ENCODE results near the gene PNLIPRP1.

The PNLIPRP1 gene

DNA sequence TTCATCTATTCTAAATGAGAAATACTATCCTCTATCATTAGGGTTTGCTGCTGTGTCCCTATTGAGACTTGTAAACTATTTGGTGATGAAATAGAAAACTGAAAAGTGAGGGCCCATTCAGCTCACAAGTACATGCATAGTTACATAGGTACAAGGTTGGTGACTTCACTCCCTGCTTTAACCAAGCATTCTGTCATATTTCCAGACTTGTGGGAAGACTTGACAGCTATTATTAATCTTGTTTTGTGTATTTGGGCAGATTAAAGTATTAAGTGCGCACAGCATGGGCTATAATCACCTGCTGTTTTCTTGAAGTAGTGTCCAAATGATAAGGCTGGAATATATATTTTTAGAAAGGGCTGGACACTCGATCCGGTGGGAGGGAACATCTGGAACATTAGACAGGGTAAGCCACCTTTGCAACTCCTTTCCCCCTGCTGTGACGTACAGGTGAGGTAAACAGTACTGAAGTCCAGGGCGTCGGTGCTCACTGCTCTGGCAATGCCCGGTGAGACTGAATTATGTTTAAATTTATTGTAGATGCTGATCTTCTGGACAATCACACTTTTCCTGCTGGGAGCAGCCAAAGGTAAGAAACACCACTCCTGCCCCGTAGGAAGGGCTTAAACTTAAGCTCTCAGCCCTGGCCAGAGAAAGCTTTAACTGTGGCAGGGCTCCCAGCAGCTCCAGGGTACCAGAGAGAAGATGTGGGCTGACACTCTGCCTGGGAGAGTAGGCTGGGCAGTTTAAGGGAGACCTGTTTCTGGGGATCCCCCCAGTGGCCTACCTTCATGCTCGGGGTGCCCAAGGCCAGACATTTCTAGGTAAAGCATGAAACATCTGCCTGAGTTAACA lies at the start of gene PNLIPRP1:
Gene PNLIPRP1 (plus strand): TSS at position 370 of the 855 bp plus-strand sequence. CDS start 171 bp downstream, at position 541.
- in situ Hi-C loops (cut with MboI; ENCODE audit: low sequenced_read_pairs), result no loop called here

DNA sequence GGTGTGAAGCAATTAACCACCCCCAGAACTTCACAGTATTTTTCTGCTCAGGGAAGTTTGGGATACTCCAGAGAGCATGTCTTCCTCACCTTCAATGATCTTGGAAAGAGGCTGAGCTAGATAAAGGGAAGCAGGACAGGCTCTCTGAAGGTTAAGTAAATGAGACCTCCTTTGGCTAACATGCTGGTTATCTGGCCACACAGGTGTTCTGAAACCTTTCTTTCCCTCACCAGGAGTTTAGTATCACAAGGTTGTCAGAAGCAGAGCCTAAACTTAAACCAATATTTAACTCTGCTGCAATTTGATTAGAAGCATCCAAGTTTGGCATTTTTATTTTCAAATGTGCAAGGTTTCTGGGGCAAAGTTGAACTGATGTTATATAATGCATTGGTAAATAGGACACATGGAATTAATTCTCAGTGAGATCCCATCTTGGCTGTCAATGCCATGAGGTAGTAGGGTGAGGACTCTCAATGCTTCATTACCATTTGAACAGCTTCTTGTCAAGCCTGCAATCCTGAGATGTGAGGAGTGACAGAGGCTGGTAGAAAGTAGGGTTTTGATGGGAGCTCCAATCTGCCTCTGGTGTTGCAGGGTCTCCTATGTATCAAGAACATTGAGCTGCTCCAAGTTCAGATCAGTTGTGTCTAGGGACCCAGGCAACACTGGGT lies 48.6 kb upstream of the PNLIPRP1 start:
- in situ Hi-C loops (cut with MboI; ENCODE audit: low sequenced_read_pairs), result no loop called here

DNA sequence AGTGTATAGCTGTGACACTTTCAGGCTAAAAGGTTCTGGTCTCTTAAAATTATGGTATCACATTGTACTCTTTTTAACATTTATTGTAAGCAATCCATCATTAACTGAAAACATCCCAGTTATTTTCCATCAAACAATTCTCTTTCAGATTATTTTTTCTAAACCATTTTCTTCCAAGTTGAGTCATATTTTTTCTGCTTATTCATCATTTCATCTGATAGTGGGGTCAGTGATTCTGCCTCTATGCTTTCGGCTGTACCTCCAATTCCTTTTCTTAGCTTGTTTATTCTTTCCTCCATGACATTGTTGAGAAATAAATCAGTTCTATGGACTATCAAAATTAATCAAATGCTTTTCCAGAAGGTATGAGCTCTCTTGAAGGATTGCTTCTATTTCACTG lies 45.6 kb upstream of the PNLIPRP1 start:
- in situ Hi-C loops (cut with MboI; ENCODE audit: low sequenced_read_pairs), result no loop called here

DNA sequence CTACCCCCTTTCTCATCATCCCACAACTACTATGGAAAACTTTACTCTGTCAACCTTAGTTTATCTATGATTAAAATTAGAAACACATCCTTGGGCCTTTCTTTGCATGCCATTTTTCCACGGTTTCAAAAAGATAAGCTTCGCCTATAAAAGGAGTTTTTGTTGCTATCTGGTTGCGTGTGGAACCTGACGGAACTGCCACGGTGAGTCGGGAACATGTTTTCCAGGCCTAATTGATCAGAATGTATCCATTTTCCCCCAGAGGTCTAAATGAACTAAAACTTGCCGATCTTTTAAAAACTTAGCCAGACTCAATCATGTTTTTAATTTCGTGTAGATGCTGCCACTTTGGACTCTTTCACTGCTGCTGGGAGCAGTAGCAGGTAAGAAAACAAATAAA lies 45.0 kb upstream of the PNLIPRP1 start, which contains the start of gene PNLIP:
Gene PNLIP (plus strand): TSS at position 176 of the 400 bp plus-strand sequence. CDS start 162 bp downstream, at position 338.
- in situ Hi-C loops (cut with MboI; ENCODE audit: low sequenced_read_pairs), result no loop called here

DNA sequence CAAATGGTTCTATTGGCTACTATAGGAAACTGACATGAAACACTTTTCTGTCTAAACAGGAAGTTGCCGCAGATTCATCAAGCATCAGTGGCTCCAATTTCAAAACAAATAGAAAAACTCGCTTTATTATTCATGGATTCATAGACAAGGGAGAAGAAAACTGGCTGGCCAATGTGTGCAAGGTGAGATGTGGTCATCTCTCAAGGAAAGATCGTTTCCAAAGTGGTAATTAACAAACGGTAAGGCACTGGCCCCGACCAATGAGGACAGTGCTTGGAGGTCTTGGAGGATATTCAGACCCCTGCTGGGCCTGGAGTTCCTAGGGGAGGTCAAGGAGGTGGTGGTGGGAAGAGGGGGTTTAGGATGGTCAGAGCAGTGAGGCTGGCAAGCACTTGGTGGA lies 42.5 kb upstream of the PNLIPRP1 start:
- in situ Hi-C loops (cut with MboI; ENCODE audit: low sequenced_read_pairs), result no loop called here

DNA sequence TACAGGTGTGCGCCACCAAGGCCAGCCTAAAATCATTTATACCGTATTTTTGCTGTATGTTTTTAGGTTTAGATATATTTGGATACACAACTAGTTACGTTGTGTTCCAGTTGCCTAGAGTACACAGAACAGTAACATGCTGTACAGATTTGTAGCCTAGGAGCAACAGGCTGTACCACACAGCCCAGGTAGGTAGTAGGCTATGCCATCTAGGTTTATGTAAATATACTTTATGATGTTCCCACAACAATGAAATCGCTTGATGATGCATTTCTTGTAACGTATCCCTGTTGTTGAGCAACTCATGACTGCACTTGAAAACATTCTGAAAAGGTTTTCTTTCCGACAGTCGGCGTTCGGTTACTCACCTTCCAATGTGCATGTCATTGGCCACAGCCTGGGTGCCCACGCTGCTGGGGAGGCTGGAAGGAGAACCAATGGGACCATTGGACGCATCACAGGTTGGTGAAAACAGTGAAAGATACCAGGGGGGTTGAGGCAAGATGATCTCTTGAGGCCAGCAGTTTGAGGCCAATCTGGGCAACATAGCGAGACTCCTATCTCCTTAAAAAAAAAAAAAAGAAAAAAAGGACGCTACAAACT lies 37.3 kb upstream of the PNLIPRP1 start:
- in situ Hi-C loops (cut with MboI; ENCODE audit: low sequenced_read_pairs), result no loop called here

DNA sequence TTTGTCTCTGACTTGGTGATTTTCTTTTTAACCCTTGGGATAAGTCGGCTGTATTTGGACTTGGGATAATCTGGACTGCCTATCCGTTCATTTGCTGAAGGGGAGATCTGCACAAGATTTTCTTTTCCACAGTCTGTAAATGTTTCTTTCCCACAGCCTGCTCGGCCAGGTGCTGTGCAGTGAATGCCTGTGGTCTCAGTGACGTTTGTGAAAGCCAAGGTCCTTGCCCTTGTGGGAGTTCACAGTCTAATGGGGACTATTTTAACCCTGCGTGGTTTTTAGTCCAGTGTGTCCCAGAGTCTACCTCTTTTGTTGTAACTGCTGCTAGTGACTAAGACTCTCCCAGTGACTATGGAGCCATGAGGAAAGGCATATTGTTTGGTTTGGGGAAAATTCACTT lies 36.1 kb upstream of the PNLIPRP1 start:
- in situ Hi-C loops (cut with MboI; ENCODE audit: low sequenced_read_pairs), result no loop called here

DNA sequence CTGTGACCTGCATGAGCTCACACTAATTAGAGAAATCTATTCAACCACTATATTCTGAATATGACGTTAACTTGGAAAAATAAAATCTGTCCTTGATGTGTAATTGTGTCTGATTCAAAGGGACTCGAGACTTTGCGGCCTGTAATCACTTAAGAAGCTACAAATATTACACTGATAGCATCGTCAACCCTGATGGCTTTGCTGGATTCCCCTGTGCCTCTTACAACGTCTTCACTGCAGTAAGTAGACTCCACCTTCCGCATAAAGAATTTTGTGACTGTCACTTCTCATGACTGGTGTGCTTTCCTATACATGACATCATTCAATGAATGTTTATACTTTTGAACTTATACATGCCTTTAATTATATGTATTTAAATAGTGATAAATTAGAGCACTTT lies 34.9 kb upstream of the PNLIPRP1 start:
- in situ Hi-C loops (cut with MboI; ENCODE audit: low sequenced_read_pairs), result no loop called here

DNA sequence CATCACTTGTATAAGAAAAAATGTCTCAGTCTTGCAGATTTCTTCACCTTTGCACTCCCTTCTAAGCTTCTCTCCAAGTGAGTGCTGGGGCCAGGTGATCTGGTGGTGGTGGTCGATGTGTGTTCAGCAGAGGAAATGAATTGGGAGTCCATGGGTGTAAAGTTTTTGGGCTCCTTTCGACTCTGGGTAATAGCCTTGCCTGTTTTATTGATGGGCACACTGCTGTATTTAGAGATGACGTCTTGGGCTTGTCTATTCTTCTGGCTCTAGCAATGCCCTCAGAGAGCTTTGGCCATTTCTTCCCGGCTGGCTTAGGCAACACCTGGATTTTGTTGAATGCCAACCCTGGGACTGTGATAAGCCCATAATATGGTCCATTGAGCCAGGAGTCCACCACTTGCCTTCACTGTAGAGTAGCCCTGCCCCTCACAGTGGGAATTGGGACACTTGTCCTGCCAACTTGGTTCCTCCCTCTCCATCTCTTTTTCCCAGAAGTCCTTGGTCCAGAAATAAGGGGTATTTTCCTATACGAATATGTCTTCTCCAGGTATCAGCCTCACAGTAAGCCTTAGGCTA lies 33.4 kb upstream of the PNLIPRP1 start:
- in situ Hi-C loops (cut with MboI; ENCODE audit: low sequenced_read_pairs), result no loop called here

DNA sequence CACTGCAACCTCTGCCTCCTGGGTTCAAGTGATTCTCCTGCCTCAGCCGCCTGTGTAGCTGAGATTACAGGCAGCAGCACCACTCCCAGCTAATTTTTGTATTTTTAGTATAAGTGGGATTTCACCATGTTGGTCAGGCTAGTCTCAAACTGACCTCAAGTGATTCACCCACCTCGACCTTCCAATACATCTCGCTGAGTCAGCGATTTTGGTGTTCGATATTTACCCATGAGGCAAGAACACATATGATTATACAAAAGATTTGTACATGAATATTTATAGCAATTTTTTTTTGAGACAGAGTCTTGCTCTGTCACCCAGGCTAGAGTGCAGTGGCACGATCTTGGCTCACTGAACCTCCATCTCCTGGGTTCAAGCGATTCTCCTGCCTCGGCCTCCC lies 25.2 kb upstream of the PNLIPRP1 start:
- in situ Hi-C loops (cut with MboI; ENCODE audit: low sequenced_read_pairs), result no loop called here

DNA sequence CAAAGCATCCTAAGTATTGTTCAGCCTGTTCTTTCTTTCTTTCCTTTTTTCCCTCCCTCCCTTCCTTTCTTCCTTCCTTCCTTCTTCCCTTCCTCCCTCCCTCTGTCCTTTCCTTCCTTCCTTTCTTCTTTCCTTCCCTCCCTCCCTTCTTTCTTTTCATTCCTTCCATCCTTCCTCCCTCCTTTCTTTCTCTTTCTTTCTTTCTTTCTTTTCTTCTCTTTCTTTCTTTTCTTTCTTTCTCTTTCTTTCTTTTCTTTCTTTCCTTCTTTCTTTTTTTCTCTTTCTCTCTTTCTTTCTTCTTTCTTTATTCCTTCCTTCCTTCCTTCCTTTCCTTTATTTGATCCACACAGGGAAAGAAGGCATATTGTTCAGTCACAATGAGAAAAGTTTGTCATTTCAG lies 23.8 kb upstream of the PNLIPRP1 start:
- in situ Hi-C loops (cut with MboI; ENCODE audit: low sequenced_read_pairs), result no loop called here

DNA sequence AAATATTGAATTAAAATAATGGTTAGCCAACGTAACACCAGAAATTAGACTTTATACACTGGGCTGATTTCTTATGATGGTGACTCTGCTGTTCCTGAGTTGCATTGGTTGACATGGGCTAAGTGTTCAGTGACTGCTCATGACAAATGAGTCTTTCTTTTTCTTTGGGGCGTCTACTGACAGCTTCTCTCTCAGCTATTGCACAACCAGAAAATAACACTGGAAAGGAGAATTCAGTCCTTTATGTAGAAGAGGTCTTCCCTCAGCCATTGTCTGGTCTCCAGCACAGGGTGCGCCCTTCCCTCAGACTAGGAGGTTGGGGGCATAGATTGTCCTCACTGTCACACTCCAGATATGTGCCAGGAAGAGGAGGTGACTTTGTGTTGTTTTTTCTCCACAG lies 23.4 kb upstream of the PNLIPRP1 start:
- in situ Hi-C loops (cut with MboI; ENCODE audit: low sequenced_read_pairs), result no loop called here

DNA sequence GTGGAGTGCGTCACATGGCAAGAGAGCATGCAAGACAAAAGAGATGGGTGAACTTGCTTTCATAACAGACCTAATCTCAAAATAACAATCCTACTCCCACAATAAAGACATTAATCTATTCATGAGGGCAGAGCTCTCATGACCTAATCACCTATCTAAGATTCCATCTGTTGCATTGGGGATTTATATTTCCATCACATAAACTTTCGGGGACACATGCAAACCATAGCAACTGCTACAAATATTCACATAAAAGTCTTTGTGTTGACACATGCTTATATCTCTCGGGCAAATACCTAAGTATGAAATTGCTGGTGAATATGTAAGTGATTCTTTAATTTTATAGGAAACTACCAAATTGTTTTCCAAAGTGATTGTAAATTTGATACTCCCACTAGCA lies 16.0 kb upstream of the PNLIPRP1 start:
- in situ Hi-C loops (cut with MboI; ENCODE audit: low sequenced_read_pairs), result no loop called here

DNA sequence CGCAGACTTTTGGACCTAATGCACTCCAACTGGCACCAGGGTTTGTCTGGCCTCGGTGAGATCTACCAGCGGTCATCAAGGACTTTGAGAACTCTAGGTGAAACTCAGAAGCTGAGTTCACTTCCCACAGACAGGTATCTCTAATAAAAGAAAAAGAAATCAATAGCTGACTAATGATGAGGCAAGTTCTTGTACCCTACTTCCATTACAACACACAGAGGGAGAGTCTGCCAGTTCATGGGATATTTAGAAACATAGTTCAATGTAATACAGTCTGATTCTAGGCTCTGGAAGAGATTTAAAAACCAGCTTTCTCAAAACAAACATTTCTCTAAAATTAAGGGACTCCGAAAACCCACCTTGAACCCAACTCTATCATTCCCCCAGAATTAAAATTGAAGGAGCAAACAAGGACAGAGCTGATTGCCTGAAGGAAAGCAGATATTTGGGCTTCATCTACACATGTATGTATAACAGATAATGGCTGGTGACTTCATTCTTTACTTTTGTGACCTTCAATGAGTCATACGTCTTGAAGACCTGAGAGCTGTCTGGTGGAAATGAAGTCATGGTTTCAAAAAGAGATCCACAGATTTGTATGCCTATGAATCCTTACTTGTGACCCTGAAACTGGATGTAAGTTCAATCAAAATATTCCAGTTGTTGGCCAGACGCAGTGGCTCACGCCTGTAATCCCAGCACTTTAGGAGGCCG lies 2.7 kb upstream of the PNLIPRP1 start:
- in situ Hi-C loops (cut with MboI; ENCODE audit: low sequenced_read_pairs), result no loop called here

DNA sequence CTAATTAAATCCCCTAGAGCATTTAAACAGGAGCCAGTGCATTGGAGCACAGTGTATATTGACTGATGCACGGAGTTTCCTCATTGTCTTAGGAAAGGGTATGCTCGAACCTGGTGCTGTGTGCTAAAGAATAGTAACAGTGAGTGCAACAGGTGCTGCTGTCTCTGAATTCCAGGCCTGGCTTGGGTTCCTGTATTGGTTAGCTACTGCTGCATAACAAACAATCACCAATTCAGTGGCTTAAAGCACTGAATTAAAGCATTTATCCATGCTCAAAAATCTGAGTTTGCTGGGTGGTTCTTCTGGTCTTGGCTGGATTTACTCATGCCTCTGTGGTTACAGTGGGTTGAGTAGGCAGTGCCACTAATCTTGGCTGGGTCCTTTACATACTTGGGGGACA lies 1.8 kb upstream of the PNLIPRP1 start:
- in situ Hi-C loops (cut with MboI; ENCODE audit: low sequenced_read_pairs), result no loop called here

DNA sequence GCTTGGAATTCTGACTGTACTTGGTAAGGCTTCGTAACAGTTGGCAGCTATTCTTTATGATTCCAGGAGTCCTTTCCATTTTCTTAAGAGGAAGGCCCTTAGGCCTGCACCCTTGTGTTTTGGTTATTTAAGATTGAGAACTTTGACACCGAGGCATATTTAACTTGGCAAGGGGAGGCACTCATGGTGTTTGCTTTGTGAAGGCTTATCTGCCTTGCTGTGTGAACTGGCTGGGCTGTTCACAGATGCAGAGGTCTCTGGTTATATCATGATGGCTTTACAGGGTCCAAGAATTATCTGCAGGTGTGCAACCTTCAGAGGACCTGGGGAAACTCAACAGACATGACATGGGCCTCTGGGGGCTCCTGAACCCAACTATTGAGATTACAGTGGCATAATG lies 833 bp upstream of the PNLIPRP1 start:
- in situ Hi-C loops (cut with MboI; ENCODE audit: low sequenced_read_pairs), result no loop called here

DNA sequence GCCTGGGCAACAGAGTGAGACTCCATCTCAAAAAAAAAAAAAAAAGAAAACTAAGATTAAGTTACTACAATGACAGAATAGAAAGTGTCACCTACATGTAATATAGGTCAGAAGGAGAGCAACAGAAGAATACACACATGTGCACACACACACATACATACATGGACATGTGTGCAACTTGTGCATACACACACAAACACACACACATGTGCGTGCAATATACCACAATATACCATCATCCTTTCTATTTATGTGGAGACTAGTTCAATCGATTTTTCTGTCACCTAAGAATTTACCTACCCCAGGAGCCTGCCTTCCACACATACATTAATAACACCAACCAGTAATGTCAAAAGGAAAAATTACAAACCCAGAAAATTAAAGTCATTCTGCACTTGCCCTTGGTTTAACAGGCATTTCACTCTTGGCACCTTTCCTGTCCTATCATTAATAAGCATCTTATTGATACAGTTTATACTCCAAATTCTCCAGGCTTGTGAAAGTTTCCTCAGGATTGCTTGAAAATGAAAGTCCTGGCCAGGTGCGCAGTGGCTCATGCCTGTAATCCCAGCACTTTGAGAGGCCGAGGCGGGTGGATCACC lies 2.5 kb downstream of the PNLIPRP1 start:
- in situ Hi-C loops (cut with MboI; ENCODE audit: low sequenced_read_pairs), result no loop called here

DNA sequence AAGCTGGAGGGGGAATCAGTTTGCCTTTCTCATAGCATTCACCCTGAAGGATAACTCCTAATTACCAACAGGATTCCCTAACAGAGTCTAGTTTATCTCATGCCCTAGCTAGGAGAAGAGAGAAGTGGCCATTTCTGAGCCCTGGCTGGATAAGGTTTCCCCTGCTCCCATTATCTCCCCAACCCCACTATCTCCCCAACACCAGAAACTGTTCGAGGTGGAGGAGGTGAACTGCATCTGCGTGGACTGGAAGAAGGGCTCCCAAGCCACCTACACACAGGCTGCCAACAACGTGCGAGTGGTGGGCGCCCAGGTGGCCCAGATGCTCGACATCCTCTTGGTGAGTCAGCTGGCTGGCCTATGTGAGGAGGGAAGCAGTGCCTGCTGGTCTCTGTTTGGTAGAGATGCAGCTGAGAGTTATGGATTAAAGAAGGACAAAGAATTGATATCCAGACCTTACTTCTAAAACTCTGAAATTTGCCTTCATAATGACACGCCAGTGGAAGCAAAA lies 3.8 kb downstream of the PNLIPRP1 start:
- in situ Hi-C loops (cut with MboI; ENCODE audit: low sequenced_read_pairs), result no loop called here

DNA sequence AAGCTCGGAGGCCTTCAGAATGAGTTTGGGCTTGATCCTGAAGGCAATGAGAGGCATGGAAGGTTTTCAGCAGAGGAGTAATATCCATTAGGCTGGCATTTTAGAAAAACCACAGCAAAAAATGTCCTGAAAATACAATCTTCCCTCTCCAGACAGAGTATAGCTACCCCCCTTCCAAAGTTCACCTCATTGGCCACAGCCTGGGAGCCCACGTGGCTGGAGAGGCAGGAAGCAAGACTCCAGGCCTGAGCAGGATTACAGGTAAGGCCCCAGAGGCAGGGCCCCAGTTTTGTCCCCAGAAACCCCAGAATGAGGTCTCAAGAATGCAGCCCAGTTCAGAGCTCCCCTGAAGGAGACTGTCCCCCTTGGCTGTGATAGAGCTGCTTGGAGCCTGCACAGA lies 5.3 kb downstream of the PNLIPRP1 start:
- in situ Hi-C loops (cut with MboI; ENCODE audit: low sequenced_read_pairs), result no loop called here

DNA sequence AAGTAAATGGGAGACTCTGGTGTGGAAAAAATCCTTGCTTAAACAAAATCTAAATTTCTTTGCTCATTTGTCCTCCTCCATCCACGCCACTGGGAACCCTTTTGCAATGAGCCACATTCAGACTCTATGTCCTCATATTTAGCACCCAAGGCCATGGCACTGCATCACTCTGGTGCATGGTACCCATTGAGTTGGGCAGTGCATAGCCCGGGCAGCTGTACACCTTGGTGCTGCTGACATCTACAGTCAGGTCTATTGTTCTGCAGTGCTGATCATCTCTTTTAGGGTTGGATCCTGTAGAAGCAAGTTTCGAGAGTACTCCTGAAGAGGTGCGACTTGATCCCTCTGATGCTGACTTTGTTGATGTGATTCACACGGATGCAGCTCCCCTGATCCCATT lies 6.8 kb downstream of the PNLIPRP1 start:
- in situ Hi-C loops (cut with MboI; ENCODE audit: low sequenced_read_pairs), result no loop called here
